B cell (primary cell): ENCODE data around the gene PHLPP1.

Experiments
- EZH2 ChIP-seq: IDR thresholded peaks from 2 replicates; pipeline ENCODE4 v1.6.1; 2012; ENCODE audit warnings: borderline replicate concordance, low read depth, mild to moderate bottlenecking, moderate library complexity, low read length; ENCODE audit not compliant: insufficient read depth, poor library complexity, severe bottlenecking
- TF ChIP-seq, protein P1 (sequence below): fragments of 200-600 bp; IDR thresholded peaks from one replicate; pipeline ENCODE4 v1.8.0; 2022; ENCODE audit warnings: antibody characterized with exemption, mild to moderate bottlenecking

DNA sequence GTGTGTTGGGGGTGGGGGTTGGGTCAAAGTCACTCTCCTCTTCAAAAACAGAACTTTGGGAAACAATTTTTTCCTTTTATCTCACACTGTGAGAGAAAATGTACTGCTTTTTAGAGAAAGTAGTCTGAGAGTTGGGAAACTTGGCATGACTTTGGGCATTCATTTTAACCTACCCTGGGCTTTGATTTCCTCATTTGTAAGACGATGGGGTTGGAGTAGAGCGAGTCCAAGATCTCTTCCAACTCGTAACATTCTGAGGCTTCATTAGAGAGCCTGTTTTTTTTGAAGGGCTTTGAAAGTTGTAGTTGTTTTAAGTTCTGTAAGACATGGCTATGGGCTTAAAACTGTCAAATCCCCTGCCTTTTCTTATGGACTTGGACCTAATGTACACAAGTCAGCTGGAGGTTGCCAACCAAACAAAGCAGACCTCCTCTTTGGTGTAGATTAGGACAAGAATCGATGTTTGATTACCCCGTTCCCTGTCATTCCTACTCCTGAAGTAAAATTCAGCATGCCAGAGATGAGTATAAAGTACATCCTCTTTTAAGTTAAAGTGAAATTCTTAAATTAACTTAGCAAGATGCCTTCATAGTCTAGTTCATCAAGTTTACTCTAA lies 8.4 kb downstream of the PHLPP1 start:
- no peak for TF ChIP-seq EZH2
- TF ChIP-seq, protein P1, sequence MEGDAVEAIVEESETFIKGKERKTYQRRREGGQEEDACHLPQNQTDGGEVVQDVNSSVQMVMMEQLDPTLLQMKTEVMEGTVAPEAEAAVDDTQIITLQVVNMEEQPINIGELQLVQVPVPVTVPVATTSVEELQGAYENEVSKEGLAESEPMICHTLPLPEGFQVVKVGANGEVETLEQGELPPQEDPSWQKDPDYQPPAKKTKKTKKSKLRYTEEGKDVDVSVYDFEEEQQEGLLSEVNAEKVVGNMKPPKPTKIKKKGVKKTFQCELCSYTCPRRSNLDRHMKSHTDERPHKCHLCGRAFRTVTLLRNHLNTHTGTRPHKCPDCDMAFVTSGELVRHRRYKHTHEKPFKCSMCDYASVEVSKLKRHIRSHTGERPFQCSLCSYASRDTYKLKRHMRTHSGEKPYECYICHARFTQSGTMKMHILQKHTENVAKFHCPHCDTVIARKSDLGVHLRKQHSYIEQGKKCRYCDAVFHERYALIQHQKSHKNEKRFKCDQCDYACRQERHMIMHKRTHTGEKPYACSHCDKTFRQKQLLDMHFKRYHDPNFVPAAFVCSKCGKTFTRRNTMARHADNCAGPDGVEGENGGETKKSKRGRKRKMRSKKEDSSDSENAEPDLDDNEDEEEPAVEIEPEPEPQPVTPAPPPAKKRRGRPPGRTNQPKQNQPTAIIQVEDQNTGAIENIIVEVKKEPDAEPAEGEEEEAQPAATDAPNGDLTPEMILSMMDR, result no peak
